ENCODE data around the gene PLP2.
"Not testable (repeated sequence)": the region's sequence is repeated elsewhere in the genome, so short reads cannot be mapped to it uniquely, and the experiment has no call there.

- TF ChIP-seq, protein P1, sequence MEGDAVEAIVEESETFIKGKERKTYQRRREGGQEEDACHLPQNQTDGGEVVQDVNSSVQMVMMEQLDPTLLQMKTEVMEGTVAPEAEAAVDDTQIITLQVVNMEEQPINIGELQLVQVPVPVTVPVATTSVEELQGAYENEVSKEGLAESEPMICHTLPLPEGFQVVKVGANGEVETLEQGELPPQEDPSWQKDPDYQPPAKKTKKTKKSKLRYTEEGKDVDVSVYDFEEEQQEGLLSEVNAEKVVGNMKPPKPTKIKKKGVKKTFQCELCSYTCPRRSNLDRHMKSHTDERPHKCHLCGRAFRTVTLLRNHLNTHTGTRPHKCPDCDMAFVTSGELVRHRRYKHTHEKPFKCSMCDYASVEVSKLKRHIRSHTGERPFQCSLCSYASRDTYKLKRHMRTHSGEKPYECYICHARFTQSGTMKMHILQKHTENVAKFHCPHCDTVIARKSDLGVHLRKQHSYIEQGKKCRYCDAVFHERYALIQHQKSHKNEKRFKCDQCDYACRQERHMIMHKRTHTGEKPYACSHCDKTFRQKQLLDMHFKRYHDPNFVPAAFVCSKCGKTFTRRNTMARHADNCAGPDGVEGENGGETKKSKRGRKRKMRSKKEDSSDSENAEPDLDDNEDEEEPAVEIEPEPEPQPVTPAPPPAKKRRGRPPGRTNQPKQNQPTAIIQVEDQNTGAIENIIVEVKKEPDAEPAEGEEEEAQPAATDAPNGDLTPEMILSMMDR (conservative IDR thresholded peaks at IDR 0.05; ENCODE audit: low read length), result not testable (repeated sequence)
- TF ChIP-seq EZH2phosphoT487 (IDR thresholded peaks at IDR 0.05; ENCODE audit: borderline replicate concordance, low read depth, low read length), result not testable (repeated sequence)
Observed at GRCh38 chrX:49132275-49132674, 39.4 kb upstream of the PLP2 start.

Data from OCI-LY7 (cell line).